Glutamatergic neuron (in vitro differentiated cells): ENCODE data around the gene LSM3. TPM values are rescaled to one million over a fixed set of nuclear protein-coding genes. Genes with fewer than 3 reads are reported as not detected.

ENCODE experiments used
- DNase-seq: peaks from one replicate; pipeline ENCODE4 v3.0.0; 2022
- H3K27ac Mint-ChIP-seq: one replicate; pipeline ENCODE4 v1.8.0; 2020; ENCODE audit warnings: mild to moderate bottlenecking, mixed read lengths, inconsistent platforms; ENCODE audit not compliant: unreplicated experiment
- H3K27me3 Mint-ChIP-seq: one replicate; pipeline ENCODE4 v1.8.0; 2020; ENCODE audit warnings: mild to moderate bottlenecking, moderate library complexity, mixed read lengths, inconsistent platforms; ENCODE audit not compliant: unreplicated experiment
- H3K36me3 Mint-ChIP-seq: one replicate; pipeline ENCODE4 v1.8.0; 2020; ENCODE audit warnings: mild to moderate bottlenecking, mixed read lengths, inconsistent platforms; ENCODE audit not compliant: unreplicated experiment
- H3K4me1 Mint-ChIP-seq: one replicate; pipeline ENCODE4 v1.8.0; 2020; ENCODE audit warnings: mild to moderate bottlenecking, low read depth, mixed read lengths, inconsistent platforms; ENCODE audit not compliant: unreplicated experiment
- H3K4me3 Mint-ChIP-seq: one replicate; pipeline ENCODE4 v1.8.0; 2020; ENCODE audit warnings: mild to moderate bottlenecking, mixed read lengths, inconsistent platforms; ENCODE audit not compliant: unreplicated experiment
- H3K9me3 Mint-ChIP-seq: one replicate; pipeline ENCODE4 v1.8.0; 2020; ENCODE audit warnings: mild to moderate bottlenecking, moderate library complexity, mixed read lengths, inconsistent platforms; ENCODE audit not compliant: unreplicated experiment
- CTCF ChIP-seq: fragments of 200-600 bp; sonication (generic); IDR thresholded peaks from one replicate; pipeline ENCODE4 v1.5.0; 2021; ENCODE audit not compliant: partially characterized antibody, unreplicated experiment
- total RNA-seq: library from RNA; stranded (reverse); fragmentation: NEBNext Ultra II Directional; extraction: Animal tissue kit (Norgen Biotek cat#: 25700); gene quantifications from one replicate; pipeline ENCODE4 v1.2.1, GENCODE V29; 2021; ENCODE audit not compliant: unreplicated experiment

Gene LSM3
- total RNA-seq, 1 donor from 2014 or later: 8.4 TPM

GRCh38 chr3:14135581-14135980, 43.0 kb upstream of the LSM3 start:
- Mint-ChIP-seq H3K36me3 (peaks cover 5% of the 10 kb centered on the region), H3K4me1 (peaks cover 5% of the 10 kb centered on the region), H3K9me3 (no peaks in the 10 kb centered on the region), H3K27ac (no peak overlapping the region), H3K27me3 (peaks cover 8% of the 10 kb centered on the region), H3K4me3 (no peak overlapping the region)
- TF ChIP-seq CTCF: no peak
- no peak for DNase-seq

GRCh38 chr3:14137004-14137403, 41.6 kb upstream of the LSM3 start:
- no peaks in the 10 kb centered on the region for H3K36me3 Mint-ChIP-seq
- no peak overlapping the region for H3K4me3 Mint-ChIP-seq
- TF ChIP-seq CTCF: no peak
- no peak overlapping the region for H3K27ac Mint-ChIP-seq
- no peaks in the 10 kb centered on the region for H3K9me3 Mint-ChIP-seq
- peaks cover 5% of the 10 kb centered on the region for H3K4me1 Mint-ChIP-seq
- H3K27me3 Mint-ChIP-seq: peaks cover 7% of the 10 kb centered on the region
- DNase-seq: no peak

- Mint-ChIP-seq H3K27ac (no peak overlapping the region), H3K36me3 (no peaks in the 10 kb centered on the region), H3K27me3 (peaks cover 7% of the 10 kb centered on the region), H3K4me1 (peaks cover 5% of the 10 kb centered on the region), H3K9me3 (no peaks in the 10 kb centered on the region), H3K4me3 (no peak overlapping the region)
- no peak for DNase-seq
- no peak for TF ChIP-seq CTCF
Measured at GRCh38 chr3:14137445-14137844, 41.2 kb upstream of the LSM3 start.

- Mint-ChIP-seq H3K27ac (no peak overlapping the region), H3K27me3 (peaks cover 7% of the 10 kb centered on the region), H3K4me1 (peaks cover 5% of the 10 kb centered on the region), H3K36me3 (no peaks in the 10 kb centered on the region), H3K9me3 (no peaks in the 10 kb centered on the region), H3K4me3 (no peak overlapping the region)
- no peak for DNase-seq
- TF ChIP-seq CTCF: no peak
Measured at GRCh38 chr3:14138109-14138877, 40.3 kb upstream of the LSM3 start.

GRCh38 chr3:14138878-14139655, 39.5 kb upstream of the LSM3 start:
- H3K27me3 Mint-ChIP-seq: peaks cover 5% of the 10 kb centered on the region
- peaks cover 5% of the 10 kb centered on the region for H3K4me1 Mint-ChIP-seq
- DNase-seq: no peak
- no peak overlapping the region for H3K4me3 Mint-ChIP-seq
- H3K27ac Mint-ChIP-seq: peak overlapping the region; percentile 17
- no peak for TF ChIP-seq CTCF
- H3K36me3 Mint-ChIP-seq: no peaks in the 10 kb centered on the region
- no peaks in the 10 kb centered on the region for H3K9me3 Mint-ChIP-seq
